Loucy (cell line): ENCODE measurements around the gene ZNF227.

Experiments used
- EZH2phosphoT487 ChIP-seq: fragments of 200-600 bp; IDR thresholded peaks from 2 replicates; pipeline ENCODE4 v1.6.1; 2018; ENCODE audit warnings: antibody characterized with exemption, mild to moderate bottlenecking, moderate library complexity, borderline replicate concordance
- TF ChIP-seq, protein P1 (sequence below): fragments of 200-600 bp; sonication (generic); conservative IDR thresholded peaks from 2 replicates; pipeline ENCODE4 v1.5.1; 2014; ENCODE audit warnings: mild to moderate bottlenecking, antibody characterized with exemption, low read length

DNA sequence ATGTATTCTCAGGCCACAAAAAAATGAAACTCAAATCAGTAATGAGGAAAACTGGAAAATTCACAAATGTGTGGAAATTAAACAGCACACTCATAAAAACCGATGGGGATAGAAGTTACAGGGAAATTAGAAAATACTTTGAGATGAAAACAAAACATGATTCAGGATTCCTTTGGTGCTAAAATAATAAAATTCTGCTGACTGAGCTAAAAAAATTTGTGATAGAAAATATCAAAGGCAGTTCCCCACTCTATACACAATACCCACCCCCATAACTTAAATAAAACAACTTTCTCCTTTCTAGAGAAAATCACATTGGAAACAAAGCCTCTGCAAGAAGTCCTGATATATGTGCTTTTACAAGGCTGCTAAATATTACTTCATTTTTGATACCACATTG lies 45.8 kb downstream of the ZNF227 start:
- TF ChIP-seq, protein P1, sequence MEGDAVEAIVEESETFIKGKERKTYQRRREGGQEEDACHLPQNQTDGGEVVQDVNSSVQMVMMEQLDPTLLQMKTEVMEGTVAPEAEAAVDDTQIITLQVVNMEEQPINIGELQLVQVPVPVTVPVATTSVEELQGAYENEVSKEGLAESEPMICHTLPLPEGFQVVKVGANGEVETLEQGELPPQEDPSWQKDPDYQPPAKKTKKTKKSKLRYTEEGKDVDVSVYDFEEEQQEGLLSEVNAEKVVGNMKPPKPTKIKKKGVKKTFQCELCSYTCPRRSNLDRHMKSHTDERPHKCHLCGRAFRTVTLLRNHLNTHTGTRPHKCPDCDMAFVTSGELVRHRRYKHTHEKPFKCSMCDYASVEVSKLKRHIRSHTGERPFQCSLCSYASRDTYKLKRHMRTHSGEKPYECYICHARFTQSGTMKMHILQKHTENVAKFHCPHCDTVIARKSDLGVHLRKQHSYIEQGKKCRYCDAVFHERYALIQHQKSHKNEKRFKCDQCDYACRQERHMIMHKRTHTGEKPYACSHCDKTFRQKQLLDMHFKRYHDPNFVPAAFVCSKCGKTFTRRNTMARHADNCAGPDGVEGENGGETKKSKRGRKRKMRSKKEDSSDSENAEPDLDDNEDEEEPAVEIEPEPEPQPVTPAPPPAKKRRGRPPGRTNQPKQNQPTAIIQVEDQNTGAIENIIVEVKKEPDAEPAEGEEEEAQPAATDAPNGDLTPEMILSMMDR: no peak
- TF ChIP-seq EZH2phosphoT487: no peak
